WTC11 (cell line): ENCODE data around the gene AMN.

Source experiments
- TF ChIP-seq, protein P1 (sequence below): sonication (generic); formaldehyde crosslinking; IDR thresholded peaks from 2 replicates; pipeline ENCODE4 v1.8.1; 2022; ENCODE audit warnings: low read depth, mild to moderate bottlenecking, moderate library complexity, missing genetic modification reagents, borderline replicate concordance
- TF ChIP-seq, protein P2 (sequence below): fragments of 200-600 bp; IDR thresholded peaks from 2 replicates; pipeline ENCODE4 v1.8.0; 2022; ENCODE audit warnings: antibody characterized with exemption
- TF ChIP-seq, protein P3 (sequence below): sonication (generic); formaldehyde crosslinking; IDR thresholded peaks from 2 replicates; pipeline ENCODE4 v1.8.0; 2022; ENCODE audit warnings: missing genetic modification reagents

DNA sequence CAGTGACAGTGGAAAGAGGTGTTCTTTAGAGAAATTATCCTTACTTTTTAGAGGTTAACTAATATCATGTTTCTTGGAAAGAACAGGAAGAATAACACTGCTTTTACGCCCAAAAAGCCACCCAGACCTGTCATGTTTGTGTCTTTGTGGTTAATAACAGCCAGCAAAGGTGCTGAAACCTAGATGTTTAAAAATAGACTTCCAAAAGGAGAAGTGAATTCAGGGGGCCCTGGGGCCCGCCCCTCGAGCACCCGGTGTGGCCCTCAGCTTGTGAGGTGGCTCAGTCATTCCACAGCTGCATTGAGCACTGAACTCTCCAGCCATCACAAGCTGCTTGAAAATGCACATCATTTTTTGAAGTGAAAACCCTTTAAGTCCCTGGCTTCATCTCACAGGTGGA is 20.8 kb upstream of the AMN start:
- TF ChIP-seq, protein P1, sequence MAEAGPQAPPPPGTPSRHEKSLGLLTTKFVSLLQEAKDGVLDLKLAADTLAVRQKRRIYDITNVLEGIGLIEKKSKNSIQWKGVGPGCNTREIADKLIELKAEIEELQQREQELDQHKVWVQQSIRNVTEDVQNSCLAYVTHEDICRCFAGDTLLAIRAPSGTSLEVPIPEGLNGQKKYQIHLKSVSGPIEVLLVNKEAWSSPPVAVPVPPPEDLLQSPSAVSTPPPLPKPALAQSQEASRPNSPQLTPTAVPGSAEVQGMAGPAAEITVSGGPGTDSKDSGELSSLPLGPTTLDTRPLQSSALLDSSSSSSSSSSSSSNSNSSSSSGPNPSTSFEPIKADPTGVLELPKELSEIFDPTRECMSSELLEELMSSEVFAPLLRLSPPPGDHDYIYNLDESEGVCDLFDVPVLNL (CRISPR knock-in tag), result no peak
- TF ChIP-seq, protein P2, sequence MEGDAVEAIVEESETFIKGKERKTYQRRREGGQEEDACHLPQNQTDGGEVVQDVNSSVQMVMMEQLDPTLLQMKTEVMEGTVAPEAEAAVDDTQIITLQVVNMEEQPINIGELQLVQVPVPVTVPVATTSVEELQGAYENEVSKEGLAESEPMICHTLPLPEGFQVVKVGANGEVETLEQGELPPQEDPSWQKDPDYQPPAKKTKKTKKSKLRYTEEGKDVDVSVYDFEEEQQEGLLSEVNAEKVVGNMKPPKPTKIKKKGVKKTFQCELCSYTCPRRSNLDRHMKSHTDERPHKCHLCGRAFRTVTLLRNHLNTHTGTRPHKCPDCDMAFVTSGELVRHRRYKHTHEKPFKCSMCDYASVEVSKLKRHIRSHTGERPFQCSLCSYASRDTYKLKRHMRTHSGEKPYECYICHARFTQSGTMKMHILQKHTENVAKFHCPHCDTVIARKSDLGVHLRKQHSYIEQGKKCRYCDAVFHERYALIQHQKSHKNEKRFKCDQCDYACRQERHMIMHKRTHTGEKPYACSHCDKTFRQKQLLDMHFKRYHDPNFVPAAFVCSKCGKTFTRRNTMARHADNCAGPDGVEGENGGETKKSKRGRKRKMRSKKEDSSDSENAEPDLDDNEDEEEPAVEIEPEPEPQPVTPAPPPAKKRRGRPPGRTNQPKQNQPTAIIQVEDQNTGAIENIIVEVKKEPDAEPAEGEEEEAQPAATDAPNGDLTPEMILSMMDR, result no peak
- TF ChIP-seq, protein P3, sequence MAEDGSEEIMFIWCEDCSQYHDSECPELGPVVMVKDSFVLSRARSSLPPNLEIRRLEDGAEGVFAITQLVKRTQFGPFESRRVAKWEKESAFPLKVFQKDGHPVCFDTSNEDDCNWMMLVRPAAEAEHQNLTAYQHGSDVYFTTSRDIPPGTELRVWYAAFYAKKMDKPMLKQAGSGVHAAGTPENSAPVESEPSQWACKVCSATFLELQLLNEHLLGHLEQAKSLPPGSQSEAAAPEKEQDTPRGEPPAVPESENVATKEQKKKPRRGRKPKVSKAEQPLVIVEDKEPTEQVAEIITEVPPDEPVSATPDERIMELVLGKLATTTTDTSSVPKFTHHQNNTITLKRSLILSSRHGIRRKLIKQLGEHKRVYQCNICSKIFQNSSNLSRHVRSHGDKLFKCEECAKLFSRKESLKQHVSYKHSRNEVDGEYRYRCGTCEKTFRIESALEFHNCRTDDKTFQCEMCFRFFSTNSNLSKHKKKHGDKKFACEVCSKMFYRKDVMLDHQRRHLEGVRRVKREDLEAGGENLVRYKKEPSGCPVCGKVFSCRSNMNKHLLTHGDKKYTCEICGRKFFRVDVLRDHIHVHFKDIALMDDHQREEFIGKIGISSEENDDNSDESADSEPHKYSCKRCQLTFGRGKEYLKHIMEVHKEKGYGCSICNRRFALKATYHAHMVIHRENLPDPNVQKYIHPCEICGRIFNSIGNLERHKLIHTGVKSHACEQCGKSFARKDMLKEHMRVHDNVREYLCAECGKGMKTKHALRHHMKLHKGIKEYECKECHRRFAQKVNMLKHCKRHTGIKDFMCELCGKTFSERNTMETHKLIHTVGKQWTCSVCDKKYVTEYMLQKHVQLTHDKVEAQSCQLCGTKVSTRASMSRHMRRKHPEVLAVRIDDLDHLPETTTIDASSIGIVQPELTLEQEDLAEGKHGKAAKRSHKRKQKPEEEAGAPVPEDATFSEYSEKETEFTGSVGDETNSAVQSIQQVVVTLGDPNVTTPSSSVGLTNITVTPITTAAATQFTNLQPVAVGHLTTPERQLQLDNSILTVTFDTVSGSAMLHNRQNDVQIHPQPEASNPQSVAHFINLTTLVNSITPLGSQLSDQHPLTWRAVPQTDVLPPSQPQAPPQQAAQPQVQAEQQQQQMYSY, result no peak
